ENCODE measurements around the gene MIOX.

The MIOX gene

DNA sequence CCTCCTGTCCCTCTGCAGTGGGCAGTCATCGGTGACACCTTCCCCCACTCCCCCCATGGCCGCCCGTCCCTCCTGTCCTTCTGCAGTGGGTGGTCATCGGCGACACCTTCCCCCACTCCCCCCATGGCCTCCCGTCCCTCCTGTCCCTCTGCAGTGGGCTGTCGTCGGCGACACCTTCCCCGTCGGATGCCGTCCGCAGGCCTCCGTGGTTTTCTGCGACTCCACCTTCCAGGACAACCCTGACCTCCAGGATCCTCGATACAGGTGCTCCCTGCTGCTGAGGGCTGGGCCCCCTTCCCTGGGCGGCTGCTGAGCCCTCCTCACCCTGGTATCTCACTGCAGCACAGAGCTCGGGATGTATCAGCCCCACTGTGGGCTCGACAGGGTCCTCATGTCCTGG is 2.2 kb downstream of the MIOX start:
- in situ Hi-C loops (cut with MboI; ENCODE audit: low sequenced_read_pairs) = no loop called here

DNA sequence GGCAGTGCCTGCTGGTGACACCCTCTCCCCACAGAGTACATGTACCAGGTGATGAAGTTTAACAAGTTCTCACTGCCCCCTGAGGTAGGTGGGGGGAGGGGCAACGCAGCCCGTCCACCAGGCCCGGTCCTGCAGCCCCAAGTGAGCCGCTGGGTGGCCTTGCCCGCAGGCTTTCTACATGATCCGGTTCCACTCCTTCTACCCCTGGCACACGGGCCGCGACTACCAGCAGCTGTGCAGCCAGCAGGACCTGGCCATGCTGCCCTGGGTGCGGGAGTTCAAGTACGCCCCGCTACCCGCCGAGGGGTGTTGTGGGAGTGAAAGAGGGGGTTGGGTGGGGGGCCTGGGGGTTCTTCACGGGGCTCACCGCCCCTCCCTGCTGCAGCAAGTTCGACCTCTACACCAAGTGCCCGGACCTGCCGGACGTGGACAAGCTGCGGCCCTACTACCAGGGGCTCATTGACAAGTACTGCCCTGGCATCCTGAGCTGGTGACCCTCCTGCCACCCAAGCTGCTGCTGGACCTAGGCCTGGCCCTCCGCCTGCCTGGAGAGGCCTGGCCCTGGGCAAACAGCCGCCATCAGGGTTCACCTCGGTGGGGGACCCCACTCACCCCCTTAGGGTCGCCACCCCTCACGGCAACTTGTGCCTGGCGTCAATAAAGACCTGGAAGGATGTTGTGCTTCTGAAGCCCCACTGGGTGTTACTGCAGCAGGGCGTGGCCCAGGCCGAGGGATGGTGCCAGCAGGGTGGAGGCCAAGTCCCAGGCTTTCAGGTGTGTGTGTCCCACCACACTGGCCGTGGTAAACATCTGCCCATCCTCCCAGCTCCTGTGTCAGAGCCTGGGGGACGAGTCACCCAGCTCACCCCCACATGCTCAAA is 2.9 kb downstream of the MIOX start:
- in situ Hi-C loops (cut with MboI; ENCODE audit: low sequenced_read_pairs) = loop anchor here (10.0 kb wide), 1 partner anchor 225 kb away; the partner anchor contains the start of gene MAPK12

DNA sequence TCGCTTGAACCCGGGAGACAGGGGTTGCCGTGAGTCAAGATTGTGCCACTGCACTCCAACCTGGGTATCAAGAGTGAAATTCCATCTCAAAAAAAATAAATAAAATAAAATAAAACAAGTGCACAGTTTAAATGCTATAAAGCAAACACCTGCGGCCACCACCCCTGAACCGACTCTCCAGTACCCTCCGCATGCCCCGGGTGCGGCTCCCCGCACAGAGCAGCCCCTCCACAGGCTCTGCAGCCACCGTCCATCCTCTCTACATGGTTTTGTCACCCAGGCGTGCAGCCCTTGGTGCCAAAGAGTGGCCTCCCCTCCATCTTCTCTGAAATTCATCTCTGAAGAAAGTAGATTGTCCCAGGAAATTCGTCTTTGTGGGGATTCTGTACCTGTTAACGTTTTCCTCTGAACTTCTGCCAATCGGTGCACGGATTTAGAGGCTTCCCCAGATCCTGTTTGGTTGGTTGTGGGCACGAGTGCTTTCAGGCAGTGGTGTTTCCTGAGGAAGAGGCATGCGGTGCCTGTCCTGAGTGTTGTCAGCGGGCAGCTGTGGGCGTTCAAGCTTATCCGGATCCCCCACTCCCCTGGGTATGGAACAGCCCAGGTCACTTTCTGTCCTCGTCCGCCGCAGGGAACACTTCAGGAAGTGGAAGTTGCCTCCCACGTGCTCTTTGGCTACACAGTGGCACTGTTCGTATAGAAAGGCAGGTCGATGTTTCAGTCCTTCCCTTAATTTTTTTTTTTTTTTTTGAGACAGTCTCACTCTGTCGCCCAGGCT is 4.1 kb downstream of the MIOX start:
- in situ Hi-C loops (cut with MboI; ENCODE audit: low sequenced_read_pairs) = loop anchor here (10.0 kb wide), 1 partner anchor 226 kb away; the partner anchor contains the start of gene MAPK12

- in situ Hi-C loops (cut with MboI; ENCODE audit: low sequenced_read_pairs) = loop anchor here (10.0 kb wide), 1 partner anchor 232 kb away; the partner anchor contains the start of gene MAPK12
Measured at GRCh38 chr22:50497093-50497492, 10.4 kb downstream of the MIOX start.

DNA sequence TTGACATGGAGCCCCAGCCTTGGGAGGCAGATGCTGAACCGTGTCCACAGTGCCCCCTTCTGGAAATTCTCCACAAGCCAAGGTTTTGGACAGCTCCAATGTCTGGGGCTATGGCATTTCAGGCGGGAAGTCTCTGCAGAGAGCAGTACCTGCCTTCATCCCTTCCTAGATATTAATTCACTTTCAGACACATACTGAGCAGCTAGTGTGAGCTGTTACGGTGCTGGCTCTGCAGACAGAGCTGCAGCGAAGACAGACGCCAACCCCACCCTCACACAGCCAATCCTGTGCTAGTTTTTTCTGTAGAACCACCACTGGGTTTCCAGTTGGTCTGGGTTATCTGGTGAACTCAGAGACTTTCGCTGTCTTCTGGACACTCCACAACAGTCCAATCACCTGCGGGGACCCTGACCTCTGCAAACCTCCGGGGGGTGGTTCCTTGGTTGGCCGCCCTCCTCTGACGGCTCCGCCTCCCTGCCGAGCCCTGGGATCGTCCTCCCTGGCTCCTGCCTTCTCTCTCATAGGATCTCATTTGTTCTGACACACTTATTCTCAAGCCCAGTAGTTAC is 11.7 kb downstream of the MIOX start:
- in situ Hi-C loops (cut with MboI; ENCODE audit: low sequenced_read_pairs) = loop anchor here (10.0 kb wide), 1 partner anchor 234 kb away; the partner anchor contains the start of gene MAPK12

DNA sequence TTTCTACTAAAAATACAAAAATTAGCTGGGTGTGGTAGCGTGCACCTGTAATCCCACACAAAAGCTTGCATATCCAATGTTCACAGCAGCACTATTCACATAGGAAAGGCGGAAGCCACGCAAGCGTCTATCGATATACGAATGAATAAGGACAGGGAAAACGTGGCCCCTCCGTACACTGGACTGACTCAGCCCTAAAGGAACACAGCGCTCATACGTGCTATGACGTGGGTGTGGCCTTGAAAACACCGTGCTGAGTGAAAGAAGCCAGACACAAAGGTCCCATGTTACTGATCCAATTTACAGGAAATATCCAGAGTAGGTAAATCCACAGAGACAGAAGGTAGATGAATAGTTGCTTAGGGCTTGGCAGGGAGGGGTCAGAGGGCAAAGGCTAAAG is 13.8 kb downstream of the MIOX start:
- in situ Hi-C loops (cut with MboI; ENCODE audit: low sequenced_read_pairs) = no loop called here

DNA sequence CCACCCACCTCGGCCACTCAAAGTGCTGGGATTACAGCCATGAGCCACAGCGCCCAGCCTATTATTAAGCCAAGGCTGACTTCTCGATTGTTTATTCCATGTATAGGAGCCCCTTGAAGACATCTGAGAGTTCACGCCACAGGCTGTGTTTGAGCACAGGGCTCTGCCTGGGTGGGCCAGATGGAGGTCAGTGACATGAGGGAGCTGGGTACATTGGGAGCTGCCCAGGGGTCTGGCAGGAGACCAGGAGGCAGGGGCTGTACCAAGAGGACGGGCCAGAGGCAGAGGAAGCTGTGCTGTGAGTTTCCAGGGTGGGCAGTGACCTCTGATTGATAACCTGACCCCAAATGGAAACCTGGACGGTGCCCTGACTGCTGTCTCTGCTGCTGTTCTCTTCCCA is 15.4 kb downstream of the MIOX start:
- in situ Hi-C loops (cut with MboI; ENCODE audit: low sequenced_read_pairs) = no loop called here

DNA sequence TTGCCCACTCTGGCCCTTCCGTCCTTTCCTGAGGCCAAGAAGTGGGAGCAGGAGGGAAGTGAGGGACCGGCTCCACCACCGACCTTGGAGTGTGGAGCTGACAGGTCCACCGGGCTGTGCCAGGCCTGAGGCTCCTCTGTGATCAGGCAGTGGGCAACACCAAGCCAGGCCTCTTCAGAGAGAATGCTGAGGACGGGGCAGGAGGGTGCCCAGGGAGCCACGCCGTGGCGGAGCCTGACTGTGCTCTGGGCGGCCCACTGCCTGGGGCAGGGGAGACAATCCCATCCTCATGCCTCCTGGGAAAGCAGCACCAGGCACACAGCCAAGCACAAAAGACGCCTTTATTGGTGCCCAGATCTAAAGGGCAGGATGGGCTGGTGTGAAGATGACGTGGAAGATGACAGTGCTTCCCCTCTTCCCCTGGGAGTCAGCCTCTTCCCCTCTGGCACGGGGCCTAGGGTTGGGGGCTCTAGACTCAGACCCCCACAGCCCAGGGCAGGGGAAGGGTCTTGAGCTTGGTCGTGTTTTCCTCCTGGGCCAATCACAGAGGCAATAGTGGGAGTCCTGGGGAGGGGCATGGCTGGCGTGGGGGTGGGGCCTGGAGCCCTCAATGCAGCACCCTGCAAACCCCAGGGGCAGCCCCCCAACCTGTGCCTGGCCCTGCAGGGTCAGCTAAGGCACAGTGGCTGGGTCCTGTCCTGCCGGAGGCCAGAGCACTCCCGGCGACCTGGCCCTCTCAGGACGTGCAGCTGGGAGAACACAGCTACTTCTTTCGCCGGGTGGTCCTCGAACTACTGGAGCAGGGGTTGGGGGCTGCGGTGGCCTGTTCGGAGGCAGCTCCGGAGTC is 16.2 kb downstream of the MIOX start:
- in situ Hi-C loops (cut with MboI; ENCODE audit: low sequenced_read_pairs) = no loop called here

GRCh38 chr22:50503475-50504145 is 17.0 kb downstream of the MIOX start:
- in situ Hi-C loops (cut with MboI; ENCODE audit: low sequenced_read_pairs) = no loop called here

DNA sequence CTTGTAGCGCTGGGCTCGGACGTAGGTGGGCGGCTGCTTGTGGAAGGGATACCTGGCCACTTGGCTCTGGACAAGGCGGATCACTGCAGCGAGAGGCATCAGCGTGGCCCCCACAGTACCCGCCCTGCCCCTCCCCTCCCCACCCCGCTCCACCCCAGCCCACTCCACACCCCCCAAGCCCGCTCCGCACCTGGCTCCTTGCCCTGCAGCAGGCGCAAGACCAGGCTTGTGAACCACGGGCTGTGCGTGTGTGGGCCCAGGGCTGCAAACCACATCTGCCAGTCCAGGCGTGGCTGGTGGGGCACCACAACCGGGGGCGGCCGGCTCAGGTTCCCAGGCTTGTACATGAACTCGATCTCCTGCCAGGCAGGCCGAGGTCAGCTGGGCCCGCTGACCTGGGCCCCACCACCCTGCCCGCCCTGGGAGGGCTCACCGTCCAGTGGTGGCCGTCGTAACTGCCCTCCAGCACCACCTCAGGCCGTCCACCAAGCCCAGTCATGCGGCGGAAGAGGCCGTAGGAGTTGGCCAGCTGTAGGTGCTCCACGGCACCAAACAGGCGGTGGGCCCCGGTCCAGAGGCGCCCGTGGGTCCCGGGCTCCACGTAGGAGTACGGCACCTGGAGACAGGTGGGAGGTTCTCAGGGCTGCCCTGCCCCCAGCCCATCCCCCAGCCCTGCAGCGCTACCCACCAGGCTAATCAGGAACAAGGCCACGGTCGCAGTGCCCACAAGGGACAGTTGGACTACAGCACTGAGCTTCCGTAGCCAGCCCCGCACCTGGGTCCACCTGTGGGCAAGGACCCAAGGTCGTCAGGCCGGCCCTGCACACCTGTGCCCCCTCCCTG is 17.9 kb downstream of the MIOX start:
- in situ Hi-C loops (cut with MboI; ENCODE audit: low sequenced_read_pairs) = no loop called here

DNA sequence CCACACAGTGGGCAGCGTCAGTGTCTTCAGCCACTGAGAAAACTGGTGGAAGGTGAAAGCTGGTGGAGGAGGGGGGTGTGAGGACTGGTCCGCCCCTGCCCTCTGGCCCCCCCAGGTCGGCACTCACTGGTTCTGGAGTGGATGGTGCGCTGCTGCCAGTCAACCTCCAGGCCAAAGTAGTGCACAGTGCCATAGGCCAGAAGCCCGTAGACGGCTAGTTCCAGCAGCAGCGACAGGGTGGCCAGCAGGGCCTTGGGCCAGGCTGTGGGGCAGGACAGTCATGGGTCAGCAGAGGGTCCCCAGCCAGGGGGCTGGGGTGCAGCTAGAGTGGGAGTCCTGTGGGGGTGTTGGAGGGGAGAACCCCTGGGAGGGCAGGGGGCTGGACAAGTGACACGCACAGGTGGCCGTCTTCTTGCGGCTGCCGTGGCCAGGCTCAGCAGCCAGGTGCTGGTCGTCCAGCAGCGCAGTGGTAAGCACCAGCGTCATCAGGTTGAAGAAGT is 18.7 kb downstream of the MIOX start:
- in situ Hi-C loops (cut with MboI; ENCODE audit: low sequenced_read_pairs) = no loop called here

DNA sequence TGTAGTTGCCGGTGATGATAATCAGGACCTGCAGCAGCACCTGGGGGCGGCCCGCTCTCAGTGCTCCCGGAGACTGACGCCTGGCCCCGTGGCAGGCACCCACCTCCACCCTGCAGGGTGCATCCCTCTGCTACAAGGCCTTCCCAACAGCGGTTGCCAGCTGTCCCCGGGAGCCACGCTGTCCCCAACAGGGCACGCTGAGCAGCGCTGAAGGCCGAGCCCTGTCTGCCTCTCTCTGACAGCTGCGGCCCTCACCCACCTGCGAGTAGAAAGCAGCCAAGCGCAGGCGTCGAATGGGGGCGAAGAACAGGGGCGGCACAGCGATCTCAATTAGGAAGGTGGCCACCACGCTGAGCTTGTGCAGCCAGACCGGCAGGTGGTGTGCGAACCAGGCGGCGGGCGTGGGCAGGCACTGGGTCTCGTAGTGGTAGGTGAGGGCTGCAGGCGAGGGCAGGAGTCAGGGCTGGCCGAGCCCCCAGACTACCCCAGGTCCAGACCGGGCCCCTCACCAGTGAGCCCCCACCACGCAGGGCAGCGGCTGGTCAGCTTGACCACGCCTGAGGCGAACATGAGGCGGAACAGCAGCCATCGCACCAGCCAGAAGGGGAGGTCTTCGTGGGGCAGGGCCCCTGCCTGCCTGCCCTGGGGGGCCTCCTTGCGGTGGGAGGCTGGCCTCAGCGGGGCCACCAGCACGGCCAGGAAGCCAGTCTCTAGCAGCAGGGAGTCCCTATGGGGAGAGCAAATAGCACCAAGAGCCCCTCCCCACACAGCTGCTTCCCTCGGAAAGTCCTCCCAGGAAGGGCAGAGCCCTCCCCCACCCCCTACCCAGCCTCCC is 19.3 kb downstream of the MIOX start:
- in situ Hi-C loops (cut with MboI; ENCODE audit: low sequenced_read_pairs) = no loop called here

DNA sequence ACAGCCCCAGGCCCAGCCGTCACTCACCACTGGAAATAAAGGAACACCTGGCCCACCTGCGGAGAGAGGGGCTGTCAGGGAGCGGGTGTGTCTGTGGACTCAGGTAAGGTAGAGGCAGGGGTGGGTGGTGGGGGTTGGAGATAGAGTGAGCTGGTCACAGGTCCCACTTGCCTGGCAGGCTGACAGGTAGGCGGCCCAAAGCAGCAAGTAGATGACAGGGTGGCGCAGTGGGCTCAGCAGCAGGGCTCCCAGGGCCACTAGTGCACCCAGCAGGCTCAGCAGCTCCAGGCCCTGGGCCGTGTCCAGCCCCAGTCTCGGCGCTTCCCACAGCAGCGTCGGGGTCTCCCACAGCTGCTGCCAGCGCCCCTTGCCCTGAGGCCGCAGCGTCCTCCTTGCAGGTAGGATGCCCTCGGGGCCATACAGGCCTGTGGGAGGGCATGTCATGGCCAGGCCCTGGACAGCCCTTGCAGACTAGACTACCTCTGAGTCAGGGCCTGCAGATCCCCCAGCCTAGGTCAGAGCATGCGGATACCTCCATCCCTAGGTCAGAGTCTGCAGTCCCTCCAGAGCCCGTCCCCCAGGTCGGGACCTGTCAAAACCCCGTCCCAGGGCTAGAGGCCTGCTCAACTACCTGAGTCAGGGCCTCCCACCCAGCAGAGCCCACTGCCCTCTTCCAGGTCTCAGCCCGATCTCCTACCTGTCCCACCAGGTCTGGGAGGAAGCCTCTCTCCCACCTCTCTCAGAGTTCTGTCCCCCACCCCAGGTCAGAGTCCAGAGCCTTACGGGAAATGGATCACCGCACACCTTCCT is 20.2 kb downstream of the MIOX start:
- in situ Hi-C loops (cut with MboI; ENCODE audit: low sequenced_read_pairs) = no loop called here

DNA sequence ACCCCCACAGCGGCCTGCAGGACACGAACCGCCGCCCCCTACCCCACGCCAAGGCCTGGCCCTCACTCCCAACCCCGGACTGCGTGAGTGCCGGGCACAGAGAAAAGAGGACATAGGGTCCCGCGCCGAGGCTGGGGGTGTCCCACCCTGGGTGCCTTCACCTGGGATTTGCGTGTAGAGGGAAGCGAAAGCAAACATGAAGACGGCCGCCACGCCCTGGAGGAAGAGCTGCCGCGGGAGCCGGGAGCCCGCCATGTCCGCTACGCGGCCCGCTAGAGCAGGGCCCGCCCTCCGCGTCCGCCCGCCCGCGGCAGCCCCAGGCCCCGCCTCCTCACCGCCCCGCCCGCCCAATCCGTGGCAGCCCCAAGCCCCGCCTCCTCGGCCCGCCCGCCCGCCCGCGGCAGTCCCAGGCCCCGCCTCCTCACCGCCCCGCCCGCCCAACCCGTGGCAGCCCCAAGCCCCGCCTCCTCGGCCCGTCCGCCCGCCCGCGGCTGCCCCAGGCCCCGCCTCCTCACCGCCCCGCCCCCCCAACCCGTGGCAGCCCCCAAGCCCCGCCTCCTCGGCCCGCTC is 20.8 kb downstream of the MIOX start, which contains the start of gene LMF2:
Gene LMF2 (minus strand): TSS at position 282 of the 570 bp plus-strand sequence. CDS start 27 bp downstream, at position 255.
- in situ Hi-C loops (cut with MboI; ENCODE audit: low sequenced_read_pairs) = no loop called here

DNA sequence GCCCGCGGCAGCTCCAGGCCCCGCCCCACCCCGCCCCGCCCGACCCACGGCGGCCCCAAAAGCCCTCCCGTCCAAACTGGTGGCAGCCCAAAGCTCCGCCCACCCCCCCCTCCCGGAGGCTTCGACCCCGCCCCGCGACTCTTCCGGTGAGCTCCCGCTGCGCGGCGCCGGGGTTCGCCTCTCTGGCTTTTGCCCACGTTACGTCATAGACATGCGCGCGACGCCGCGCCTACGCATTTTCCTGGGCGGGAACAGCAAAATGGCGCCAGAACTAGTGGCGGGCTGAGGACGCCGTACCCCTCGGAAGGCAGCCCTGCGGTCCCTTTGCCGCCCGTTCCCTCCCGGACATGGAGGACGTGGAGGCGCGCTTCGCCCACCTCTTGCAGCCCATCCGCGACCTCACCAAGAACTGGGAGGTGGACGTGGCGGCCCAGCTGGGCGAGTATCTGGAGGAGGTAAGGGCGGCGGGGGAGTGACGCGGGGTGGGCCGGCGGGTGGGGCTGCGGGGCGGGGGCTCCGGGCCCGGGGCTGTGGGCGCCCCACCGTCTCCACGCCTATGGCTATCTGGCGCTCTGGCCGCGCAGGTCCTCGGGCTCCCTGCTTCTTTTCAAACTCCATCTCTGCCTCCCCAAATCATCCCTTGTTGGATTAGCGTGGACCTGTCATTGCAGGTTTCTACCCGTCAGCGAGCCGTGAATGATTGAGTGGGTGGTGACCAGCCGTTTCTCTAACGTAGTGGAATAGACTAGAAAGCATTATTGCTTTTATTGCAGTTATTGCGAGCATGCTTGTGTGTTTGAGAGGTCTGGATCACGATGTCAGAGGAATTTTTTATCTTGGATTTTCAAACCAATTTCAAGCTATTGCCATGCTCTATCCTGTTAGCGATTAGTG is 21.6 kb downstream of the MIOX start, which contains the start of gene NCAPH2:
Gene NCAPH2 (plus strand): TSS at position 234 of the 894 bp plus-strand sequence. CDS start 114 bp downstream, at position 348.
- in situ Hi-C loops (cut with MboI; ENCODE audit: low sequenced_read_pairs) = no loop called here

- in situ Hi-C loops (cut with MboI; ENCODE audit: low sequenced_read_pairs) = no loop called here
Measured at GRCh38 chr22:50508897-50509296, 22.2 kb downstream of the MIOX start.
